GM12872 (cell line): Measurements from ENCODE around the gene NR6A1.

Experiments
- CTCF ChIP-seq: IDR thresholded peaks from 3 replicates; pipeline ENCODE4 v1.5.1; 2011; ENCODE audit warnings: low read depth, mild to moderate bottlenecking, low read length, moderate library complexity; ENCODE audit not compliant: insufficient read depth

NR6A1 gene

GRCh38 chr9:124506931-124507879 lies 263.9 kb downstream of the NR6A1 start, which contains the start of gene NR5A1:
Gene NR5A1 (minus strand): TSS chr9:124507399. CDS start chr9:124503395, 4,004 bp downstream.
- TF ChIP-seq CTCF = no peak

- no peak for TF ChIP-seq CTCF
Observed at GRCh38 chr9:124506433-124506832, 264.7 kb downstream of the NR6A1 start.

DNA sequence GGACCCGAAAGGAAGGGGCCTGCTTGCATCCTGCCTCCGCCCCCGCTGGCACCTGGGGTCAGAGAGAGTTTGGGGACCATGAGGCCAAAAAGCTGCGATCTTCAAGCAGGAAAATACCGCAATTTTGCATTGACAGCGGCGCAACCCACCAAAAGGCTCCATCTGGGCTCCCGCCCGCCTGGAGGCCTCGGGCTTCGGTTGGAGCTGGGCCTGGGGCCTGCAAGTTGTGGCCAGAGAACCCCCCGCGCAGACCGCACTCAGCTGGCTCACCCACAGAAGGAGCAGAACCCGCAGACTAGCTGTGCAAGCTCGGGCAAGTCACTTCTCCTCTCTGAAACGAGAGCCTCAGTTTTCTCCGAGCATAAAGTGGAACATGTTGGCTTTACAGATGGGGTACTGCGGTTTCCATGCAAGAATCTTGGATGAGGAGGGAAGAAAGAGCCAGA lies 265.2 kb downstream of the NR6A1 start:
- no peak for TF ChIP-seq CTCF

DNA sequence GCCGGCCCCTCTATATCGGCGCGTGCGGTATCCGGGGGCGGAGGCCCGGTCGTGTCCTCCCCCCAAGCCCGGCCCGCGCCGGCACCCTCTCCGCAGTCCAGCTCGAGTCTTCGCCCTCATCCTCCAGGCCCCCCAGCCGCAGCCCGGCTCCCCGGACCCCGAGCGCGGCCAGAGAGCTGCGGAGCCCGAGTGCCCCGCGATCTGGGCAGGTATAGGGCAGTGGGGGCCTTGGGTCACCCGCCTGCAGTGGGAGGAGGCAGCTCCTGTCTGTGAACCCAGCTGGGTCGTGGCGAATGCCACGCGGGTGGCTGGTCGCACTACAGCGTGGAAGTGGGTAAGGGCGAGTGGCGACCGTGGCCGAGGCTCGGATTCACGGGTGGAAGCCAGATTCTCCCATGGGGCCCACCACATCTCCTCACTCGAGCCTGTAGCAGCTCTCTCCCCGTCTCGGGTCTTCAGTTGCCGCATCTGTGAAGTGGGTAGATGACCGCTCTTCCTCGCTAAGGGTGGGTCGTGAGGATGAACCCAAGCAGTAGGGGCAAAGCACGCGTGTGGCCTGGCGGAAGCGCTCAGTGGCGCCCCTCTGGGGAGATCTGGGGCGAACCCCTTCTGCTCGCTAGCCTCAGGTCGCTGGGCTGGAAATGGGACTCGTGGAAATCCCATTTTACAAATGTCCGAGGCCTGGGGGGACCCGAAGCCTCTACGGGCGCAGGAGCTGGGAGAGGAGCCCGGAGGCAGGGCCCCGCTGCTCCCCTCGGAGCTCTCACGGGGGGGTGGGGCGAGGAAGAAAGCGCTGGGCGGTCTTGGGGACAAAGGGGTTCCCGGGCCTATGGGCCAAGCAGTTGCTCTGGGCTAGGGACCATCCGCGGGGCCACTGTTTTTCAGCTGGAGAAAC lies 265.9 kb downstream of the NR6A1 start:
- no peak for TF ChIP-seq CTCF

DNA sequence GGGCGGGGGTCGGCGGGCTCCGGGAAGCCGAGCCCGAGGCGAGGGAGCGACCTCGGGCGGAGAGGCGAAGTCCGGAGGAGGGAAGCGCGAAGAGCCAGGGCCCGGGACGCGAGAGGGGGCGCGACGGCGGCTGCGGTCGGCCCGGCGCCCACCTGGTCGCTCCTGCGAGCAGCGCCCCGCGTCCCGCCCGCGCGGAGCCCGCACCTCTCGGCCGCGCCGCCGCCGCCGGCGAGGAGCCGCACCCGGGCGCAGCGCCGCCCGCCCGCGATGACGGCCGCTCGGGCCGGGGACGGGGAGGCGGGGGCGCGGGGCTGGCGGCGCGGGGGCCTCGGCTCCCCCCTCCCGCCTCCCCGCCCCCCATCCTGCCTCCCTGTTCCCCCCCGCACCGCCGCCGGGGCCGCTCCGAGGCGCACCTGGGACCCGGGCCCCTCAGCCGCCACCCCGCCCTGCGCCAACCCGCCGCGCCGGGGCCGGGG lies 266.5 kb downstream of the NR6A1 start:
- TF ChIP-seq CTCF = no peak

GRCh38 chr9:124503713-124504529 lies 267.2 kb downstream of the NR6A1 start:
- no peak for TF ChIP-seq CTCF
